ENCODE results near the gene GABRR1.
"Not testable (repeated sequence)": the region's sequence is repeated elsewhere in the genome, so short reads cannot be mapped to it uniquely, and the experiment has no call there.

The GABRR1 gene

GRCh38 chr6:89154131-89154530, 63.0 kb downstream of the GABRR1 start:
- DNase-seq (ENCODE audit: low read depth): no peak

- no peak for DNase-seq (ENCODE audit: low read depth)
These were observed 69.0 kb downstream of the GABRR1 start for GRCh38 chr6:89148016-89148750.

GRCh38 chr6:89146718-89147700, 70.1 kb downstream of the GABRR1 start:
- DNase-seq (ENCODE audit: low read depth): no peak

GRCh38 chr6:89145956-89146717, 71.0 kb downstream of the GABRR1 start, which contains the start of gene PM20D2:
TSS of gene PM20D2 (plus strand) at chr6:89146055. CDS start at chr6:89146145, 90 bp downstream.
- peak; percentile 30 for DNase-seq (ENCODE audit: low read depth)

- DNase-seq (ENCODE audit: low read depth): no peak
These were observed 71.8 kb downstream of the GABRR1 start for GRCh38 chr6:89145091-89145955.

- DNase-seq (ENCODE audit: low read depth): no peak
These were observed 72.7 kb downstream of the GABRR1 start for GRCh38 chr6:89144354-89144906.

GRCh38 chr6:89140347-89141156, 76.6 kb downstream of the GABRR1 start:
- no peak for DNase-seq (ENCODE audit: low read depth)

- no peak for DNase-seq (ENCODE audit: low read depth)
These were observed 77.4 kb downstream of the GABRR1 start for GRCh38 chr6:89139509-89140346.

GRCh38 chr6:89138173-89138572, 79.0 kb downstream of the GABRR1 start:
- DNase-seq (ENCODE audit: low read depth): no peak

GRCh38 chr6:89134723-89135122, 82.4 kb downstream of the GABRR1 start:
- no peak for DNase-seq (ENCODE audit: low read depth)

GRCh38 chr6:89133981-89134380, 83.2 kb downstream of the GABRR1 start:
- DNase-seq (ENCODE audit: low read depth): no peak

- no peak for DNase-seq (ENCODE audit: low read depth)
These were observed 85.1 kb downstream of the GABRR1 start for GRCh38 chr6:89132057-89132456.

- DNase-seq (ENCODE audit: low read depth): no peak
These were observed 85.6 kb downstream of the GABRR1 start for GRCh38 chr6:89131599-89131998.

GRCh38 chr6:89128256-89128671, 88.9 kb downstream of the GABRR1 start:
- DNase-seq (ENCODE audit: low read depth): not testable (repeated sequence)

Data from T-helper 22 cell (primary cell).